Panc1 (cell line): ENCODE results near the gene MROH2A. TPM values are rescaled to one million over a fixed set of nuclear protein-coding genes. Genes with fewer than 3 reads are reported as not detected.

ENCODE experiments used
- ATAC-seq: fragments of 200-7000 bp; cut with Tn5 transposase; 2 replicates; pipeline ENCODE4 v1.9.1; 2020; ENCODE audit warnings: mild to moderate bottlenecking, moderate library complexity
- BruUV-seq: library from RNA; stranded (reverse); fragments of 400-500 nt; replicated peaks from 2 replicates; lab custom pipeline; 2021; lab: Mats Ljungman, UMichigan
- CTCF ChIA-PET: fragments of 300-600 bp; sonication (Branson Sonifier 250); formaldehyde crosslinking; loops from one replicate; lab custom pipeline; 2022; ENCODE audit warnings: antibody characterized with exemption; lab: Charles Lee
- POLR2A ChIA-PET: fragments of 300-600 bp; sonication (Branson Sonifier 250); formaldehyde crosslinking; loops from one replicate; lab custom pipeline; 2022; ENCODE audit warnings: antibody characterized with exemption; lab: Charles Lee
- DNase-seq: peaks from one replicate; pipeline ENCODE4 v3.0.0-alpha.2; 2010; ENCODE audit warnings: low read depth, low spot score
- H3K27ac ChIP-seq: 2 replicates; pipeline ENCODE4 v1.5.1; 2011; ENCODE audit warnings: mild to moderate bottlenecking, low read length, inconsistent platforms
- H3K27me3 ChIP-seq: fragments of 200-500 bp; sonication (Bioruptor generic); 2 replicates; pipeline ENCODE4 v1.6.0; 2014; ENCODE audit warnings: low read length, inconsistent platforms; ENCODE audit not compliant: control insufficient read depth, insufficient read depth
- H3K36me3 ChIP-seq: fragments of 200-500 bp; sonication (Bioruptor generic); 2 replicates; pipeline ENCODE4 v1.5.1; 2014; ENCODE audit warnings: inconsistent platforms, mild to moderate bottlenecking, low read length, moderate library complexity; ENCODE audit not compliant: control insufficient read depth, insufficient read depth
- H3K4me1 ChIP-seq: 2 replicates; pipeline ENCODE4 v1.5.1; 2011; ENCODE audit warnings: inconsistent platforms, mild to moderate bottlenecking, low read length, moderate library complexity; ENCODE audit not compliant: control insufficient read depth, insufficient read depth
- H3K4me3 ChIP-seq, 2 experiments: 2 replicates each; pipeline ENCODE4 v1.5.1; 2011 to 2012; ENCODE audit warnings: low read depth in 2 of 2, low read length in 2 of 2, mild to moderate bottlenecking in 2 of 2, inconsistent platforms in 1 of 2, moderate library complexity in 1 of 2
- H3K9me3 ChIP-seq: fragments of 200-500 bp; sonication (Bioruptor generic); 2 replicates; pipeline ENCODE4 v1.5.1; 2014; ENCODE audit warnings: low read depth, mild to moderate bottlenecking, inconsistent platforms, low read length, moderate library complexity; ENCODE audit not compliant: control insufficient read depth, insufficient read depth
- CTCF ChIP-seq: fragments of 450-650 bp; IDR thresholded peaks from 2 replicates; pipeline ENCODE4 v1.5.1; 2017; ENCODE audit warnings: mild to moderate bottlenecking
- POLR2AphosphoS5 ChIP-seq: IDR thresholded peaks from 2 replicates; pipeline ENCODE4 v1.6.1; 2012; ENCODE audit warnings: mild to moderate bottlenecking, low read depth, low read length, moderate library complexity
- REST ChIP-seq, 2 experiments: IDR thresholded peaks; 2 replicates each; pipeline ENCODE4 v1.6.1; 2011 to 2012; ENCODE audit warnings: low read depth in 2 of 2, control low read depth in 1 of 2, low read length in 1 of 2, mild to moderate bottlenecking in 1 of 2, moderate library complexity in 1 of 2; ENCODE audit not compliant: insufficient read depth in 1 of 2
- SIN3A ChIP-seq: IDR thresholded peaks from 2 replicates; pipeline ENCODE4 v1.6.1; 2012; ENCODE audit warnings: low read depth, mild to moderate bottlenecking, low read length, moderate library complexity, borderline replicate concordance; ENCODE audit not compliant: insufficient read depth
- TCF7L2 ChIP-seq: IDR thresholded peaks from 2 replicates; pipeline ENCODE4 v1.6.1; 2011; ENCODE audit warnings: mild to moderate bottlenecking, low read depth, low read length, inconsistent platforms
- in situ Hi-C: cut with HindIII; loops from 2 replicates; pipeline ENCODE4 v1.10.0; 2016; ENCODE audit warnings: low sequenced_read_pairs, low pct_unique_long_range_greater_than_20kb
- intact Hi-C: fragments of 100-400 bp; cut with micrococcal nuclease; formaldehyde crosslinking; loops from one replicate; pipeline ENCODE4 v1.10.0; 2022; ENCODE audit not compliant: unreplicated experiment
- total RNA-seq: library from RNA; stranded (reverse); gene quantifications from one replicate; pipeline ENCODE4 v1.2.1, GENCODE V29; 2021; ENCODE audit not compliant: unreplicated experiment

Gene MROH2A
- total RNA-seq, 1 experiment from 2014 or later = not detected

DNA sequence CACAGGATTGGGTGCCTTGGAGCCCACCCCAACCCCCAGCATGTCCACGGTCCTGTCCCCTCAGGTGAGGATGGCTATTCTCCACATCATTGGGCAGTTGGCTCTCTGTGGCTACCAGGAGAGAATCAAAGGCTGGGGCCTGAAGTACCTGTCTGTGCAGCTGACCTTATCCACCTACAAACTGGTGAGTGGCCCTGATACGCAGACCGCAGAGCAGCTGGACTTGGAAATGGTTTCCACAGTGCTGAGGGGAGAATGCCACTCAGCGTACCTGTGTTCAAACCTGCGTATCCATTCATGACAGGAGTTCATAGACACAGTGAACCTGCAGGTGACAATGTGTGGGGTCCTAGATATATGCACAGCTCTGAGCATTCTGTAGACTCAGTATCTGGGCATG is 21.6 kb downstream of the MROH2A start:
- intact Hi-C loops (no loop called here), in situ Hi-C loops (no loop called here)
- no peak overlapping the region for H3K27ac ChIP-seq

DNA sequence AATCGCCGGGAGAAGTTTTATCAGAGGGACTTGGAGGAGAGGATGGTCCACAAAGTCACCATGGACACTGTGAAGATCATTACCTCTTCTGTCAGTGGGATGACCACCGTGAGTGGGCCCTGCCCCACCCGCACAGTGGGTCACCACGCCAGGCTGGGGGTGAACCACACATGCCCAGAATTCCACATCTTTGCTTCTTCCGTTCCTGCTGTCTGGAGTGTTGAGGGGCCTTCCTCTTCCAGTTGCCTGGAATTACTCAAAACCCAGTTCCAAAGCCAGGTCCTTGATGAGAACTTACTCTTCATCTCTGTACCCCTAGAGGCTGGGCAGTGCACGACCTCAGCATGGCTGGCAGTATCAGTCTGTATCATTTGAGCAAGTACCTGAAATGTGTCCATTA is 22.1 kb downstream of the MROH2A start:
- Histone ChIP-seq H3K4me1 (no peaks in the 10 kb centered on the region), H3K9me3 (no peaks in the 10 kb centered on the region), H3K27me3 (no peaks in the 10 kb centered on the region), H3K4me3 (no peak overlapping the region), H3K36me3 (no peaks in the 10 kb centered on the region), H3K27ac (no peak overlapping the region)
- no peak for ATAC-seq
- ChIA-PET POLR2A (no interaction called here), CTCF (no interaction called here)
- intact Hi-C loops = no loop called here
- in situ Hi-C loops = no loop called here
- BruUV-seq = no TSS peak
- TF ChIP-seq SIN3A = no peak
- no peak for TF ChIP-seq TCF7L2
- TF ChIP-seq POLR2AphosphoS5 = no peak
- no peak for TF ChIP-seq REST (IDR thresholded peaks at IDR 0.05; ENCODE audit: insufficient read depth in 1 of 2, low read depth in 2 of 2, low read length in 1 of 2)
- TF ChIP-seq CTCF = no peak
- no peak for DNase-seq

More for the DNA sequence above, 21.6 kb downstream of the MROH2A start:
- CTCF ChIA-PET = no interaction called here
- no peaks in the 10 kb centered on the region for H3K4me1 ChIP-seq
- DNase-seq (no peak), ATAC-seq (no peak)
- no peaks in the 10 kb centered on the region for H3K27me3 ChIP-seq
- no peak overlapping the region for H3K4me3 ChIP-seq
- TF ChIP-seq REST (IDR thresholded peaks at IDR 0.05; ENCODE audit: insufficient read depth in 1 of 2, low read depth in 2 of 2, low read length in 1 of 2) = no peak
- TF ChIP-seq TCF7L2 = no peak
- TF ChIP-seq POLR2AphosphoS5 = no peak
- no peak for TF ChIP-seq SIN3A
- TF ChIP-seq CTCF = no peak
- no peaks in the 10 kb centered on the region for H3K36me3 ChIP-seq
- BruUV-seq = no TSS peak
- POLR2A ChIA-PET = no interaction called here
- H3K9me3 ChIP-seq = no peaks in the 10 kb centered on the region
